RWPE1 (cell line): ENCODE data around the gene CRACR2B.

Experiments used
- CTCF ChIA-PET: fragments of 350-600 bp; sonication (Branson Sonifier 250); formaldehyde crosslinking; extraction: SDS; loops from one replicate; lab custom pipeline; 2021; lab: Yijun Ruan, JAX
- POLR2A ChIA-PET: fragments of 400-600 bp; formaldehyde crosslinking; extraction: SDS; loops from one replicate; lab custom pipeline; 2020; ENCODE audit warnings: antibody characterized with exemption; ENCODE audit not compliant: low non-redundant PET; lab: Yijun Ruan, JAX
- DNase-seq: peaks from one replicate; pipeline ENCODE4 v3.0.0; 2012; ENCODE audit warnings: low spot score
- H3K27ac ChIP-seq: fragments of 450-650 bp; 2 replicates; pipeline ENCODE4 v1.5.1; 2017
- CTCF ChIP-seq: fragments of 450-650 bp; conservative IDR thresholded peaks from 2 replicates; pipeline ENCODE4 v1.5.1; 2017; ENCODE audit warnings: low read depth, mild to moderate bottlenecking

Gene CRACR2B

GRCh38 chr11:834371-835316 lies 6.9 kb downstream of the CRACR2B start:
- CTCF ChIA-PET = interaction anchor here (0.6 kb wide), 1 partner anchor 16 kb away, joined by 3 read pairs; no protein-coding TSS in a partner anchor

GRCh38 chr11:836274-836673 lies 8.6 kb downstream of the CRACR2B start:
- ChIA-PET CTCF (no interaction called here), POLR2A (no interaction called here)
- TF ChIP-seq CTCF = no peak
- DNase-seq = no peak
- peak overlapping the region; percentile 99 for H3K27ac ChIP-seq

More at GRCh38 chr11:834371-835316, 6.9 kb downstream of the CRACR2B start:
- POLR2A ChIA-PET = interaction anchor here (0.6 to 1.5 kb wide), 5 partner anchors 8 to 44 kb away, joined by 3 to 10 read pairs (median 4); partner anchors contain the start of gene TSPAN4
- DNase-seq = peak; percentile 87
- peak overlapping the region; percentile 99 for H3K27ac ChIP-seq
- no peak for TF ChIP-seq CTCF

DNA sequence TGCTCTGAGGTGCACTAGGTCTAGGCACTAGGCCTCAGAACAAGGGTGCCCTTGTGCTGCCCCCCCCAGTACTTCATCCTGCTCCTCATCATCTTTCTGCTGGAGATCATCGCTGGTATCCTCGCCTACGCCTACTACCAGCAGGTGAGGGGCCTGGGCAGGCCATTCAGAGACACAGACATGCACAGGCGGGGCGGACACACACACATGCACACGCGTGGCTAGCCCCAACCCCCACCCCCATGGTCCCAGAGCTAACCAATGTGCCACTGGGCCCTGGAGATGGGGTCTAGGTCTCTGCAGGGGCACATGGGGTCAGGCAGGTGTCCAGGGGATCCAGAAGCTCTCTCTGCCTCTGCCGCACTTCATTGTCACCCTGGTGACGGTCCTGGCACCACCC lies 9.0 kb downstream of the CRACR2B start:
- CTCF ChIA-PET = no interaction called here
- TF ChIP-seq CTCF = no peak
- no peak for DNase-seq
- H3K27ac ChIP-seq = peak overlapping the region; percentile 99
- POLR2A ChIA-PET = no interaction called here

- ChIA-PET CTCF (no interaction called here), POLR2A (interaction anchor here (1.0 kb wide), 1 partner anchor 17 kb away, joined by 3 read pairs; no protein-coding TSS in a partner anchor)
- H3K27ac ChIP-seq = peak overlapping the region; percentile 99
- DNase-seq = no peak
- no peak for TF ChIP-seq CTCF
These were observed 9.7 kb downstream of the CRACR2B start for GRCh38 chr11:837189-837989.

DNA sequence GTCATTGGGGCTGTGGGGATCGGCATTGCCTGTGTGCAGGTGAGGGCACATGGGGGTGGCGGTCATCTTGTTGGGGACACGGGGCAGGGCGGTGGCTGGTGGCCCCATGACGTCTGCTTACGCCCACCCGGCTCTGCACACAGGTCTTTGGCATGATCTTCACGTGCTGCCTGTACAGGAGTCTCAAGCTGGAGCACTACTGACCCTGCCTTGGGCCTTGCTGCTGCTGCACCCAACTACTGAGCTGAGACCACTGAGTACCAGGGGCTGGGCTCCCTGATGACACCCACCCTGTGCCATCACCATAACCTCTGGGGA lies 10.2 kb downstream of the CRACR2B start:
- peak overlapping the region; percentile 99 for H3K27ac ChIP-seq
- CTCF ChIA-PET = no interaction called here
- POLR2A ChIA-PET = interaction anchor here (1.0 kb wide), 1 partner anchor 18 kb away, joined by 3 read pairs; no protein-coding TSS in a partner anchor
- no peak for DNase-seq
- TF ChIP-seq CTCF = no peak
